Measurements from ENCODE around the gene ADARB2. TPM values are rescaled to one million over a fixed set of nuclear protein-coding genes. Genes with fewer than 3 reads are reported as not detected.

The ADARB2 gene
- total RNA-seq, 1 donor from 2014 or later, result 0.11 TPM

DNA sequence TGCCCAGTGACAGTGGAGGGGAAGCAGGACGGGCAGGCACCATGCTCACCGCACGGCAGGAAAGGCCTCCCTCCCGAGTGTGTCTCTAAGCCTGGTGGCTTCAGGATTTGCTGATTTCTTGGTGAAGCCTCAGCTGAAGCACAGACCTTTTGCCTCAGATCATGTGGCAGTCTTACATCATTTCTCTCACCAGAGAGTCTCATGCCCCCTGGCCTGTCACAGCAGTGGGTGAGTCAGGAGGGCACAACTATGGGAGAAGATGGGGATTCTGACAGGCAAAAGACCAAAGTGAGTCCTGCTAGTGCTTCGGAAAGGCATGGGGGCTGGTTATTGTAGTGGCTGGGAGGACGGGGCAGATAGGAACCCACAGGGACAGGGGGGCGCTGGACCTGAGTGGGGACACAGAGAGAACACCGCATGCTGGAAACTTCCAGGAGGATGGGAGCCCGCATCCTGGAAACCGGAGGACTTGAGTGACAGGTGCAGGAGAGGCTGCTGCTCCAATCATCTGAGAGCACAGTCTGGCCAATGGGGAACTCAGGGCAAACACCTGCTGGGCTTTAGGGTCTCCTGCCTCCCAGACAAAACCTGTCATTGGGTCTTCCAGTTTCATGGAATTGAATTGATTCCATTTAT, 166.8 kb downstream of the ADARB2 start:
- H3K36me3 ChIP-seq, result no peaks in the 10 kb centered on the region
- no peak overlapping the region for H3K4me3 ChIP-seq
- peaks cover 38% of the 10 kb centered on the region for H3K27me3 ChIP-seq (ENCODE audit: low read depth)
- no peak overlapping the region for H3K27ac ChIP-seq (replicated peaks)
- no peaks in the 10 kb centered on the region for H3K4me1 ChIP-seq
- no peak for DNase-seq
- TF ChIP-seq, protein P1, sequence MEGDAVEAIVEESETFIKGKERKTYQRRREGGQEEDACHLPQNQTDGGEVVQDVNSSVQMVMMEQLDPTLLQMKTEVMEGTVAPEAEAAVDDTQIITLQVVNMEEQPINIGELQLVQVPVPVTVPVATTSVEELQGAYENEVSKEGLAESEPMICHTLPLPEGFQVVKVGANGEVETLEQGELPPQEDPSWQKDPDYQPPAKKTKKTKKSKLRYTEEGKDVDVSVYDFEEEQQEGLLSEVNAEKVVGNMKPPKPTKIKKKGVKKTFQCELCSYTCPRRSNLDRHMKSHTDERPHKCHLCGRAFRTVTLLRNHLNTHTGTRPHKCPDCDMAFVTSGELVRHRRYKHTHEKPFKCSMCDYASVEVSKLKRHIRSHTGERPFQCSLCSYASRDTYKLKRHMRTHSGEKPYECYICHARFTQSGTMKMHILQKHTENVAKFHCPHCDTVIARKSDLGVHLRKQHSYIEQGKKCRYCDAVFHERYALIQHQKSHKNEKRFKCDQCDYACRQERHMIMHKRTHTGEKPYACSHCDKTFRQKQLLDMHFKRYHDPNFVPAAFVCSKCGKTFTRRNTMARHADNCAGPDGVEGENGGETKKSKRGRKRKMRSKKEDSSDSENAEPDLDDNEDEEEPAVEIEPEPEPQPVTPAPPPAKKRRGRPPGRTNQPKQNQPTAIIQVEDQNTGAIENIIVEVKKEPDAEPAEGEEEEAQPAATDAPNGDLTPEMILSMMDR (IDR thresholded peaks at IDR 0.05; ENCODE audit: borderline replicate concordance), result no peak
- intact Hi-C loops (cut with micrococcal nuclease), result no loop called here
- H3K9me3 ChIP-seq (replicated peaks), result no peaks in the 10 kb centered on the region

DNA sequence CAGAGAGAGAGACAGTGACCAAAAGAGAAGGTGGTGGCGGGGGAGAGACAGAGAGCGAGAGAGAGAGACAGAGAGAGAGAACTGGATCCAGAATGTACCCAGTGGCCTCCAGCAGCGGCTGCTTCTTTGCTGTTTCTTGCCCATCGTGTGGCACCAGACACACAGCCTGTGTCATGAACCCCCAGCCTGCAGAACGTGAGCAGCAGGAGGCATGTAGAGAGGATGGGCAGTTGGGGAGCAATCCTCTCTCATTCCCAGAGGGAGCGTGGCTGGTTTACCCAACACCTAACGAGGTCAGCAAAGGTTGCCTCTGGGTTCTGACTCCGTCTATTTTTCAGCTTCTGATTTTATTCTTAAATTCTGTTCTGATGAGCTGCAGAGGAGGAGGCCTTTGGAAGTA, 168.1 kb downstream of the ADARB2 start:
- Histone ChIP-seq H3K9me3 (replicated peaks) (no peaks in the 10 kb centered on the region), H3K4me3 (no peak overlapping the region), H3K4me1 (no peaks in the 10 kb centered on the region), H3K36me3 (no peaks in the 10 kb centered on the region), H3K27ac (replicated peaks) (no peak overlapping the region), H3K27me3 (ENCODE audit: low read depth) (peaks cover 39% of the 10 kb centered on the region)
- intact Hi-C loops (cut with micrococcal nuclease), result no loop called here
- TF ChIP-seq, protein P1 (IDR thresholded peaks at IDR 0.05; ENCODE audit: borderline replicate concordance), result no peak
- no peak for DNase-seq

DNA sequence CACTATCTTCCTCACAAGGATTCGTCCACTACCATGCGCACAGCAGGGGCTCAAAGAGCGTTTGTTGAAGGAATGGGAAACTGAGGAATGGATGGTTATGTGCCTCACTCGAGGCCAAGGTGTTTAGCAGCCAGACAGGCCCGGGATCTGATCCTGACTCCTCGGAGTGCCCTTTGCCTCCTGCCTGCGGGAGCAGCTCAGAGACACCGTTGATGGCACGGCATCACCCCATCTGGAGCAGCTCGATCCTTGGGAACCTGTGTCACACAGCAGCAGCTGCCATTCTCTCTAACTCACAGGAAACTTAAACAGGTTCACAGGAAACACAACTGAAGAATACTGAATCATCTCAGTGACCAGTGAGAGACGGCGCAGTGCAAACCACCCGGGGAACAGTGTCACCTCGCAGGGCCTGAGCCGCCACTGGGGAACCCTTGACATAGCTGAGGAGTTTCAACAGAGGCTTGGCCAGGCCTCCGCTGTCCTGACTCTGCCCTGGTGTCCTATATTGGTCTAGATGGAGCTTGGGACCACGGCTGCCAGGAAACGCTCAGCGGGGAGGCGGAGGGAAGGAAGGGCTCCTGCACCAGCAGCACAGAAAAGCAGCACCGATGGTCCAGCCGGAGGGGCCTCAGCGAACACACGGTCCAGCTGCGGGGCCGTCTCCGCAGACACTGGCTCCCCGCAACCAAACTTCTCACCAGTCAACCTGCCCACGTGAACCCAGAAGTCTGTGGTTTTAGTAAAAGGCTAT, 169.4 kb downstream of the ADARB2 start:
- no peak overlapping the region for H3K4me3 ChIP-seq
- H3K27ac ChIP-seq (replicated peaks), result no peak overlapping the region
- intact Hi-C loops (cut with micrococcal nuclease), result no loop called here
- no peaks in the 10 kb centered on the region for H3K4me1 ChIP-seq
- DNase-seq, result no peak
- H3K27me3 ChIP-seq (ENCODE audit: low read depth), result peaks cover 37% of the 10 kb centered on the region
- H3K9me3 ChIP-seq (replicated peaks), result no peaks in the 10 kb centered on the region
- TF ChIP-seq, protein P1 (IDR thresholded peaks at IDR 0.05; ENCODE audit: borderline replicate concordance), result no peak
- H3K36me3 ChIP-seq, result no peaks in the 10 kb centered on the region

DNA sequence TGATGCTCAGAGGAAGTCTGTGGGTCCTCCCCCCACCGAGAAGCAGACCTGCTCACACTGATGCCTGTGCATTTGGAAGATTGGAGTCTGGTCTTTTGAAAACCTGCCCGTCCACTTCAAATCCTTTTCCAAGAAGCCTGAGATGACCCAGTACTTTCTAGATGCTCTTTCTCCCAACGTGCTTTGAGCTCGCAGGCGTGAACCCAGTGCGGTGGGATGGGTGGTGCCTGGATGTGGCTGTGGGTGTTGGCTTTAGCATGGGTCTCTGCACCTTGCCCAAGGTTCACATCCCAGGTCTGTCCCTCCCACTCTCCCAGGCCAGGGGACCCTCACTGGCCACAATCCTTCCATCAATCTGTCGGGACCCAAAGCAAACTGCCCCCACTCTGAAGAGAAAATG, 170.2 kb downstream of the ADARB2 start:
- intact Hi-C loops (cut with micrococcal nuclease), result no loop called here
- Histone ChIP-seq H3K9me3 (replicated peaks) (no peaks in the 10 kb centered on the region), H3K4me3 (no peak overlapping the region), H3K27ac (replicated peaks) (no peak overlapping the region), H3K36me3 (no peaks in the 10 kb centered on the region), H3K27me3 (ENCODE audit: low read depth) (peaks cover 43% of the 10 kb centered on the region), H3K4me1 (no peaks in the 10 kb centered on the region)
- TF ChIP-seq, protein P1 (IDR thresholded peaks at IDR 0.05; ENCODE audit: borderline replicate concordance), result no peak
- no peak for DNase-seq

DNA sequence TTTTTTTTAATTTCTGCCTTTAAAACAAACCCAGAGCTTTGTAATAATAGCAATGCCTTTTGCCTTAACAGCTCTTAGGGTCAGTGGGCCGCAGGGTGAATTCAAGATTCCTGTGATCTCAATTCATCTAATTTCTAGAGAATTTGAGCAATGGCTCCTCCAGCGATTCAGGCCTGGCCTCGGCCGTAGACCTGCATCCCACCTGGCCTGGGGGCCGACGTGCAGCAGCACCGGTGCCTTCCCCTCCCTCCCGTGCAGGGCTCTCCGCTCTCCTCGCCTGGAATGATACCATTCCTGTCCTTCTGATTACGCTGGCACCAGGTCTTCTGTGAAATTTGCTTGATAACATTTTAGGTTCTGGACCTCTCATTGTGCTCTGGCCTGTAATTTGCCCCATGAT, 172.5 kb downstream of the ADARB2 start:
- no peak overlapping the region for H3K27ac ChIP-seq (replicated peaks)
- H3K9me3 ChIP-seq (replicated peaks), result no peaks in the 10 kb centered on the region
- no peak for DNase-seq
- H3K36me3 ChIP-seq, result no peaks in the 10 kb centered on the region
- H3K4me1 ChIP-seq, result no peaks in the 10 kb centered on the region
- TF ChIP-seq, protein P1 (IDR thresholded peaks at IDR 0.05; ENCODE audit: borderline replicate concordance), result no peak
- intact Hi-C loops (cut with micrococcal nuclease), result no loop called here
- peaks cover 55% of the 10 kb centered on the region for H3K27me3 ChIP-seq (ENCODE audit: low read depth)
- H3K4me3 ChIP-seq, result no peak overlapping the region

Measured in left ventricle myocardium inferior (tissue), 1 donor.